DLD1 (cell line): ENCODE results near the gene MIX23.

ENCODE experiments used
- in situ Hi-C: cut with HindIII; loops from 2 replicates; pipeline ENCODE4 v1.10.0; 2017; ENCODE audit warnings: low sequenced_read_pairs

The MIX23 gene

DNA sequence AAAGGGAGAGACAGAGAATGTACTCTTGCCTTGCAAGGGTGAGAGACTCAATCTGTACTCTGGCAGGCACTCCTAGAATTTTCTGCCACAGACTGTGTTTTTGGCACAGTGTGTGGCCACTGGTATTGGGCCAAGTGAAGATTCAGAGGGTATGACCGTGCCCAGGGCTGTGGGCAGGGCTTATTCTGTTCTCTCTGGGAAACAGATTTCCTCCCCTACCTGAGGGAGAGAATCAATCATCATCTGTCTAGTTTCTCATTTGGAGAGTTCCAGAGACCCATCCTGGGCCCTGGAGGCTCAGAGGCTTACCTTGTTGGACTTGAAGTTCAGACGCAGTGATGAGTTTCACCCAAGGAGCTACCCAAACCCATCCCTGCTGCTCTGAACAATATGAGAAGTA, 29.8 kb downstream of the MIX23 start:
- in situ Hi-C loops, result no loop called here

DNA sequence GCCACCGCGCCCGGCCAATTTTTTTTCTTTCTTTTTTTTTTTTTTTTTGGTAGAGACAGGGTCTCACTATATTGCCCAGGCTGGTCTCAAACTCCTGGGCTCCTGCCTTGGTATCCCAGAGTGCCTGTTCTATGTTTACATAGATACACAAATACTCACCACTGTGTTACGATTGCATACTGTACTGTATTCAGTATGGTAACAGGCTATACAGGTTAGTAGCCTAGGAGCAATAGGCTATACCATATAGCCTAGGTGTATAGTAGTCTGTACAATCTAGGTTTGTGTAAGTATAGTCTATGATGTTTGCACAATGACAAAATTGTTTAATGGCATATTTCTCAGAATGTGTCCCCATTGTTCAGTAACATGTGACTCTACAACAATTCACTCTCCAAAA, 31.4 kb downstream of the MIX23 start:
- in situ Hi-C loops, result no loop called here

DNA sequence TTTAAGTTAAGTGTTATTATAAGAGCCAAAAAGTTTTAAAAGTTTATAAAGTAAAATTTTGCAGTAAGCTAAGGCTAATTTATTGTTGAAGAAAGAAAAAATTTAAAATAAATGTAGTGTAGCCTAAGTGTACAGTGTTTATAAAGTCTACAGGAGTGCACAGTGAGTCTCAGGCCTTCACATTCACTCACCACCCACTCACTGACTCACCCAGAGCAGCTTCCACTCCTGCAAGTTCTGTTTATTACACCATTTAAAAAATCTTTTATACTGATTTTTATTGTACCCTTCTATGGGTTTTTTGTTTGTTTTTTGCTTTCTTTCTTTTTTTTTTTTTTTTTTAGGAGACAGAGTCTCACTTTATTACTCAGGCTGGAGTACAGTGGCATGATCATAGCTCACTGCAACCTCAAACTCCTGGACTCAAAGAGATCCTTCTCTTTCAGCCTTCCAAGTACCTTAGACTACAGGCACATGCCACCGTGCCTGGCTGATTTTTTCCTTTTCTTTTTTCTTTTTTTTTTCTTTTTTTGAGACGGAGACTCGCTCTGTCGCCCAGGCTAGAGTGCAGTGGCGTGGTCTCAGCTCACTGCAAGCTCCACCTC, 32.1 kb downstream of the MIX23 start:
- in situ Hi-C loops, result no loop called here

DNA sequence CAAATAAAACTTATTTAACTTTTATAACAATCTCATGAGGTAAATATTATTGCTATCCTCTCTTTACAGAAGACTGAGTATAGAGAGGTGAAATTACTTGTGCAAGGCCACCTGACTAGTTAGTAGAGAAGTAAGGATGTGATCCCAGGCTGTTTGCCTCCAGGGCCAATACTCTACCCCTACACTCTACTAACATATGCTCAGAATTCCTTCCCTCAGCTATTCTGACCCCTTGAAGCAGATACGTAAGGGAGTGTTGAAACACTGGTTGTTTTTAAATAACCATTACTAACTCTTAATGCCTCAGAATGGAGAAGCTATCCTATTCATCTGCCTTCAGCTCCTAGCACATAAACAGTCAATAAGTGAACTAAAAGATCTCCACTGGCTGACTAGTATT, 33.9 kb downstream of the MIX23 start:
- in situ Hi-C loops, result no loop called here

DNA sequence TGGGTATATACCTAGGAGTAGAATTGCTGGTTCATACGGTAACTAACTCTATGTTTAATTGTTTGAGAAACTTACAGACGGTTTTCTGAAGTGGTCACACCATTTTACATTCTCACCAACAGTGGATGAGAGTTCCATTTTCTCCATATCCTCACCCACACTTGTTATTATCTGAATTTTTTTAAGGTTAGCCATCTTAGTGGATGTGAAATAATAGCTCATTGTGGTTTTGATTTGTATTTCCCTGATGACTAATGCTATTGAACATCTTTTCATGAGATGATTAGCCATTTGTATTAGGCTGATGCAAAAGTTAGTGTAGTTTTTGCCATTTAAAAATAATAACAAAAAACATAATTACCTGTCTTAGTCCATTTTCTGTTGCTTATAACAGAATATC, 39.4 kb downstream of the MIX23 start:
- in situ Hi-C loops, result no loop called here

DNA sequence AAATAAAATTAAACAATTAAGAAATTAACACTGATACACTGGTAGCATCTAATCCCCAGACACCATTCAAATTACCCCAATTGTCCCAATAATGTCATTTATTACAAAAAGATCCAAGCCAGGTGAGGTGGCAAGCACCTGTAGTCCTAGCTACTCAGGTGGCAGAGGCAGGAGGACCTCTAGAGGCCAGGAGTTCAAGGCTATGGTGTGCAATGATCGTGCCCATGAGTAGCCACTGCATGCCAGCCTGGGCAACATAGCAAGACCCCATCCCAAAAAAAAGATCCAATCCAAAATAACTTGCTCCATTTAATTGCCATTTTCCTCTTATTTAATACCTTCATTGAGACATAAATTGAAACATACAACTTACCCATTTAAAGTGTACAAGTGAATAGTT, 40.2 kb downstream of the MIX23 start:
- in situ Hi-C loops, result no loop called here

DNA sequence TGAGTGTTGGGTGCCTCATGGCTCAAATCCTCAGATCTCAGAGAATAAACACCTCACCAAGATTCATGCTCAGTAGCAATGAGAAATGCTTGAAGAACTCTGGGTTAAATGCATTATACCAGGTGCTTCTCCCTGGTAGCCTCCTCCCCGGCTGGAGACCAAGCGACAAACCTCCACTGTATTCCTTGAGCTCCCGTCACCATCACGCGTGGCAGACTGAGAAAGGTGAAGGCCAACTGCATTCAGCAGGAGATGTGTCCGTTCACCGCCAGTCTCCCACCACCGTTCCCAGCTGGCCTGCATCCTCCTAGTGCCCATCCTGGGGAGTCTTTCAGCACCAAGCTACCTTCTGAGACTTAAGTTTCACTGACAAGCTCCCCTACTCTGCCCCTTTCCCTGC, 50.5 kb downstream of the MIX23 start:
- in situ Hi-C loops, result no loop called here

DNA sequence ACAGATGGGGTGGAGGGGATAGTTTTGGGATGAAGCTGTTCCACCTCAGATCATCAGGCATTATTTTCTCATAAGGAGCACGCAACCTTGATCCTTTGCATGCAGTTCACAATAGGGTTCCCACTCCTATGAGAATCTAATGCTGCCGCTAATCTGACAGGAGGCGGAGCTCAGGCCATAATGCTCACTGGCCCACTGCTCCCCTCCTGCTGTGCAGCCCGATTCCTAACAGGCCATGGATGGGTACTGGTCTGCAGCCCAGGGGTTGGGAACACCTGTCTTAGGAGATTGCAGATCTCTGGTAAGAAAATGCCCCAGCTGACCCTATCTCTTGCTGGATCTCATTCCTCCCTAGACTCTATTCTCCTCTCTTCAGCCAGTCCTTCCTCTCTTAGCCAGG, 51.1 kb downstream of the MIX23 start:
- in situ Hi-C loops, result no loop called here

DNA sequence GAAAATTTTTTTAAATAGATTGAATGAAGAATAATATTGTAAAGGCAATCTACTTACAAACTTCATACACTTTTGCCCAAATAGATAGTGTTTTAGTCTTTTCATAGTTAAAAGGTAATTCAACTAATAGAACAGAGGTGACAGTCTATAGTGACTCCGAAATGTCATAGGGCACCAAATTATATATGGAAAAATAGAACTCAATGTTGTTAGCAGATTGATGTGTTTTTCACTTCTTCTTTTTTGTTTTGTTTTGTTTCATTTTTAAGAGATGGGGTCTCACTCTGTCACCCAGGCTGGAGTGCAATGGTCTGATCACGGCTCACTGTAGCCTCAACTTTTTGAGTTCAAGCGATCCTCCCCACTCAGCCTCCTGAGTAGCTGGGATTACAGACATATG, 57.3 kb downstream of the MIX23 start:
- in situ Hi-C loops, result no loop called here

DNA sequence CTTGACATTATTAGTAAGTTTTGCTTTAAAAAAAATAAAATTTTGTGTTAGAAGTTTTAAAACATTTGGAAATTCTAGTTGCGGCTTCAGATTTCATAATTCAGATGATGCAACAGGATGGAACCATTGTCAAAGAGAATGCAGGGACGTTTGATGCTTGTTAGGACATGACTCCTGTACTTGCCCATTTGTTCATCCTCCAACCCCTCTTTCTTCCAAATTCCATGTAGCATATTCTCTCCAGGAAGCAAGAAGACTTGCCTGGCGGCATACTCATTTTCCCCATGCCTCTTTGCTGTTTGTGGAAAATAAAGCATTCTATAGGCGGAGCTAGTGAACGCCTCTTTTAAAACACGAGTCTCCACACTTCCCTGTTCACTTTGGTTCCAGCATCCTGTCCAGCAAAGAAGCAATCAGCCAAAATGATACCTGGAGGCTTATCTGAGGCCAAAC, 58.1 kb downstream of the MIX23 start, which contains the start of gene CSTA:
CSTA (plus strand) TSS at position 378 of the 453 bp plus-strand sequence; CDS start at position 423, 45 bp downstream.
- in situ Hi-C loops, result no loop called here

DNA sequence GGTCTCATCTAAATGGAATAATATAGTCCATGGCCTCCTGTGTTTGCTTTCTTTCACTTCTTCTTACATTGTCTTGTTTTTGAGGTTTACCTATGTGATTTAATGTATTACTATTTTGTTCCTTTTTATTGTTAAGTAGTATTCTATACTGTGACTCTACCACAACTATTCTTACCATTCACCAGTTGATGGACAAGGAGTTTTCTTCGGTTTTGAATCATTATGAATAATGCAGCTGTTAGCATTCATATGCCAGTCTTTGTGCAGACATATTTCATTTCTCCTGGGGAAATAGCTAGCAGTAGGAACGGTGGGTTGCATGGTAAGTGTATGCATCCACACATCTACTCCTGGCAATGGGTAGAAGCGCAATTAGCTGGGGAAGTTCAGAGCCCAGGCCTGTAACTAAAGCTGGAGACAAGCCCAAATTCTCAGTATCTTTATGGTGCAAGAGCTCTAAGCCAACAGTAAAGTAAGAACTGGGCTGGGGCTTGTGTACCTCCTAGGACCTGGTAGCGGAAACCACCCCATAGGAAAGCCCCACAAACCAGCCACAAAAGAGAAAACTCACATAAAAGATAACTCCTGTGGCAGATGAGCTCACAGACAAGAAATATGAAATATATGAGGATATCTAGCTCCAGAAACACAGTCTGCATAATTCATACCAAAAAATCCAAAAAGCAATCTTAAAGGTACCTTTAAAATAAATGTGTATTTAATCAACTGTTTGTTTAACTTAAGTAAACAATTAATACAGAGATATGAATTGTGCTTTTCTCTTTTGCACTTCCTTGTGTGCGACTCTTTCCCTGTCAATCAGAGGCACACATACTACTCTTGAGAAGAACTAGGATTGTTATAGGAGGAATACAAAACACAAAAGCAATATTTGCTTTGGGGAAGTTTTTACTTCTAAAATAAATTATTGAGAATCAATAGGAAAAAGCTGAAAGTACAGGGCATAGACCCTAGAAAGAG, 60.6 kb downstream of the MIX23 start:
- in situ Hi-C loops, result no loop called here

DNA sequence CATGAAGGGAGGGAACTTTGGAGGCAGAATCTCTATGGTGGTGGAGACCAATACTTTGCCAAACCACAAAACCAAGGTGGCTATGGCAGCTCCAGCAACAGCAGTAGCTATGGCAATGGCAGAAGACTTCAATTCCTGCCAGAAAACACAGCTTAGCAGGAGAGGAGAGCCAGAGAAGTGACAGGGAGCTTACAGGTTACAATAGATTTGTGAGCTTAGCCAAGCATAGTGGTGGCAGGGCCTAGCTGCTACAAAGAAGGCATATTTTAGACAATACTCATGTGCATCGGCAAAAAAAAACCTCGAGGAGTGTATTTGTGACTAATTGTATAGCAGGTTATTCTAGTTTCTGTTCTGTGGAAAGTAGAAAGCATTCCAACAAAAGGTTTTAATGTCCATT, 64.4 kb downstream of the MIX23 start:
- in situ Hi-C loops, result no loop called here

DNA sequence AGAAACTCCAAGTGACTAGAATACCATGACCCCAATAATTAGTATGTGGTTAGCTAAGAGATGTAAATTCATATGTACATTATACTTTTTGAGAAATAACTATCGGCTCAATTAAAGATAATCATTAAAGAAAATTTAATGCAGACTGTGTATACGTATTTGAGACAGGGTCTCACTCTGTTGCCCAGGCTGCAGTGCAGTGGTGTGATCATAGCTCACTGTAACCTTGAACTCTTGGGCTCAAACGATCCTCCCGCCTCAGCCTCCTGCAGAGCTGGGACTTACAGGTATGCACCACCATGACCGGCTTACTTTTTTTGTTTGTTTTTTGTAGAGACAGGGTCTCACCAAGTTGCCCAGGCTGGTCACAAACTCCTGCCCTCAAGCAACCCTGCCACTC, 66.7 kb downstream of the MIX23 start:
- in situ Hi-C loops, result no loop called here

DNA sequence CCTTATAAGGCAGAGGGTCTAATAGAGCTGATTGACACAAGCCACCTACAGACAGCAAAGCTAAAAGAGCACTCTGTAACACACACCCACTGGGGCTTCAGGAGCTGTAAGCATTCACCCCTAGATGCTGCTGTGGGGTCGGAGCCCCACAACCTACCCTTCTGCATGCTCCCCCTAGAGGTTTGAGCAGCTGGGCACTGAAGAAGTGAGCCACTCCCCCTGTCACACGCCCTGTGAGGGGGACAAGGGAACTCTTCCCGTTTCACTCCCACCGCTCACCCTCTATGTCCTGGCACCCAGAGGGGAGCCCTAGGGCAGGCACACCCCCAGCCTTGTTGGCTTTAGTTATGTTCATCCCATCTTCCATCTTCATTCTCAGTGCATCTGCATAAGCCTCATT, 67.4 kb downstream of the MIX23 start:
- in situ Hi-C loops, result no loop called here

DNA sequence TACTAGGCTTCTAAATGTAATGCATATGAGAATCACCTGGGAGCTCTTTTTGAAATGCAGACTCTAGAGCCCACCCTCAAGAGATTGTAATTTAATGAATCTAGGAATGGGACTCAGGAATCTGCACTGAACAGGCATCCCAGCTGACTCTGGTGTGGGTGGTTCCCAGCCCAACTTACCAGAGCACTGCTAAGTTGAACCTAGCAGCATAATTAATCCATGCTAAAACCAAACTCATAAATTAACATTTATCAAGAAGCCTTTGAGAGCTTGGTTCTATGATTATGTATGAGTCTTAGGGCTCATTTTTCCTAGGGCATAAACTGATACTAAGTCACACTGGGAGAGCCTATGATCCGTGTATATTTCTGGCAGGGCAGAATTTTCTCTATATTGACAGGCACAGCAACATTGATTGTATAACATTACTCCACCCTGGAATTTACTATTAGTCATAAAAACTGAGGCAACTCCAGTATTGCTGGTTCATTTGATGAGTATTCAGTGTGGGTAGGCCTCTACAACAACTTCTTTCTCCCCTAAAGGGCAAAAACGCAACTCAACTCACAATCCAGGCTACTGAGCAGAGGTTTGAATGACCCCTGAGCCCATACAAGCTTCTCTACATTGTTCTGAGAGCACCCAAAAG, 68.7 kb downstream of the MIX23 start:
- in situ Hi-C loops, result no loop called here

DNA sequence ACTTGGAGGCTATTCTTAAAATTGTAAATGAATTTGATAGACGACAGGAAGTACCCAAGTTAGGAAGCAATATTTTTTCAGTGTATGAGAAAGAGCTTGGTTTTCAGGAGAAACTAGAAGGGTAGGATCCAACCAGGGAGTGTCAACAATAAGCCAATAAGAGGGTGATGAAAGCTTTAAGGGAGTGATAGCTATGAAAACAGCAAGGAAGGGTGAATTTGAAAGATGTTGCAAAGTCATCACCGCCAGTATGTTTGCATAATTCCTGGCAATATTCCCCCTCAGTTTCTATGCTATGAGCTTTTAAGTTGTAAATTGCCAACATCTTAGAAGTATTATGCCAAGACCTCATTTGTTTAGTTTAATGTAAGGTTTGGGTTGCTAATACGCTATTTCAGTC, 69.8 kb downstream of the MIX23 start:
- in situ Hi-C loops, result no loop called here

DNA sequence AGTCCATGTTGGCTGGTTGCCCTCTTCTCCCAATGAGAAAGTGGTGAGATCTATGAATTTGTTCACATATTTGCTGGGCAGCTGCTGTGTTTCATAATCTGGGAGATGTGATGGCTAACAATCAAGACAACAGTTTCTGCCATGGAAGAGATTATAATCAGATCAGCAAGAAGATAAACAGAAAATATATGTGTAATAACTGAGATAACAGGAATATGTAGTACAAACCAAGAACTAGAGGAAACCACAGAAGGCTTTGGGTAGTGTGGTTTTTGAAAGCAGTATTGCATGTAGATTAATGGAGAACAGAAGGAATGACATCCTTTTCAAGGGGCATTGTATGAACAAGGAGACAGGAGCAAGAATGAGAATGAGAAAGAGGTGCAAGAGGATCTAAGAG, 70.2 kb downstream of the MIX23 start:
- in situ Hi-C loops, result no loop called here

DNA sequence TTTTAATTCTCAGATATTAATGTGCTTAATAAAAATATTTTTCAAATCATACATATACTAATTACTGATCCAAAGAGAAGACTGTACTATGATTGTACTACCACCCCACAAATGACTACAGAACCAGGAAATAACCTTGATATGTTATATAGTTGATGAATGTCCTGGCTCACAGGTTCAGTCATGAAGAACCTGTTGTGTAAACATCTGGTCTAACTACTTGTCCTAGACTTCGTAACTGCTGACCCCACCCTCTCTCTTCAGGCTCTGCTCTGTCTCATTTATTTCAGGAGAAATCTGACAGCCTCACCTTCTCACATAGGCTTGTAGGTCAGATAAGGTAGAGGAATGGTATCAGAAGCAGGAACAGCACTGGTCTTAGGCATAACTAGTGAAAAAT, 72.7 kb downstream of the MIX23 start:
- in situ Hi-C loops, result no loop called here
